ENCODE results near the gene ARHGAP12.
"Not testable (repeated sequence)": the region's sequence is repeated elsewhere in the genome, so short reads cannot be mapped to it uniquely, and the experiment has no call there.

The ARHGAP12 gene

GRCh38 chr10:31902625-31903024 is 26.0 kb downstream of the ARHGAP12 start:
- Histone ChIP-seq H3K27ac (ENCODE audit: poor library complexity, severe bottlenecking) (no peak overlapping the region), H3K9me3 (ENCODE audit: severe bottlenecking) (no peaks in the 10 kb centered on the region), H3K36me3 (ENCODE audit: low read depth) (peaks cover 26% of the 10 kb centered on the region), H3K4me3 (ENCODE audit: severe bottlenecking) (no peak overlapping the region), H3K4me1 (ENCODE audit: insufficient read depth, poor library complexity, severe bottlenecking) (peaks cover 4% of the 10 kb centered on the region), H3K27me3 (ENCODE audit: insufficient read depth, poor library complexity, severe bottlenecking) (no peaks in the 10 kb centered on the region)
- TF ChIP-seq CTCF (IDR thresholded peaks at IDR 0.05; ENCODE audit: poor library complexity, severe bottlenecking) = no peak
- DNase-seq (ENCODE audit: low spot score) (no peak), ATAC-seq (ENCODE audit: low read depth) (no peak)

- DNase-seq (ENCODE audit: low spot score) = no peak
- no peak for ATAC-seq (ENCODE audit: low read depth)
- H3K4me3 ChIP-seq (ENCODE audit: severe bottlenecking) = no peak overlapping the region
- peaks cover 6% of the 10 kb centered on the region; the same call in 1 of the 2 replicates for H3K36me3 ChIP-seq (ENCODE audit: low read depth)
- H3K9me3 ChIP-seq (ENCODE audit: severe bottlenecking) = no peaks in the 10 kb centered on the region
- no peak for TF ChIP-seq CTCF (IDR thresholded peaks at IDR 0.05; ENCODE audit: poor library complexity, severe bottlenecking)
- H3K4me1 ChIP-seq (ENCODE audit: insufficient read depth, poor library complexity, severe bottlenecking) = peaks cover 17% of the 10 kb centered on the region
- H3K27ac ChIP-seq (ENCODE audit: poor library complexity, severe bottlenecking) = peak overlapping the region; percentile 72
- no peaks in the 10 kb centered on the region for H3K27me3 ChIP-seq (ENCODE audit: insufficient read depth, poor library complexity, severe bottlenecking)
These were observed 31.1 kb downstream of the ARHGAP12 start for GRCh38 chr10:31897506-31897905.

GRCh38 chr10:31896968-31897384 is 31.7 kb downstream of the ARHGAP12 start:
- H3K27me3 ChIP-seq (ENCODE audit: insufficient read depth, poor library complexity, severe bottlenecking) = no peaks in the 10 kb centered on the region
- peaks cover 17% of the 10 kb centered on the region for H3K4me1 ChIP-seq (ENCODE audit: insufficient read depth, poor library complexity, severe bottlenecking)
- H3K36me3 ChIP-seq (ENCODE audit: low read depth) = peaks cover 5% of the 10 kb centered on the region; the same call in 1 of the 2 replicates
- peak overlapping the region; percentile 72 for H3K27ac ChIP-seq (ENCODE audit: poor library complexity, severe bottlenecking)
- H3K4me3 ChIP-seq (ENCODE audit: severe bottlenecking) = no peak overlapping the region
- DNase-seq (ENCODE audit: low spot score) (no peak), ATAC-seq (ENCODE audit: low read depth) (peak; percentile 93)
- no peaks in the 10 kb centered on the region for H3K9me3 ChIP-seq (ENCODE audit: severe bottlenecking)
- TF ChIP-seq CTCF (IDR thresholded peaks at IDR 0.05; ENCODE audit: poor library complexity, severe bottlenecking) = no peak

- ATAC-seq (ENCODE audit: low read depth); H3K27ac ChIP-seq (ENCODE audit: poor library complexity, severe bottlenecking); H3K9me3 ChIP-seq (ENCODE audit: severe bottlenecking); H3K27me3 ChIP-seq (ENCODE audit: insufficient read depth, poor library complexity, severe bottlenecking); H3K36me3 ChIP-seq (ENCODE audit: low read depth); DNase-seq (ENCODE audit: low spot score); H3K4me3 ChIP-seq (ENCODE audit: severe bottlenecking): not testable (repeated sequence)
- peaks cover 17% of the 10 kb centered on the region for H3K4me1 ChIP-seq (ENCODE audit: insufficient read depth, poor library complexity, severe bottlenecking)
These were observed 32.9 kb downstream of the ARHGAP12 start for GRCh38 chr10:31895722-31896121.

- no peak for DNase-seq (ENCODE audit: low spot score)
These were observed 40.2 kb downstream of the ARHGAP12 start for GRCh38 chr10:31888442-31888841.

More at GRCh38 chr10:31888442-31888841, 40.2 kb downstream of the ARHGAP12 start:
- no peaks in the 10 kb centered on the region for H3K27me3 ChIP-seq (ENCODE audit: insufficient read depth, poor library complexity, severe bottlenecking)
- no peaks in the 10 kb centered on the region for H3K9me3 ChIP-seq (ENCODE audit: severe bottlenecking)
- peaks cover 9% of the 10 kb centered on the region for H3K4me1 ChIP-seq (ENCODE audit: insufficient read depth, poor library complexity, severe bottlenecking)
- H3K27ac ChIP-seq (ENCODE audit: poor library complexity, severe bottlenecking) = no peak overlapping the region
- ATAC-seq (ENCODE audit: low read depth) = no peak
- no peaks in the 10 kb centered on the region for H3K36me3 ChIP-seq (ENCODE audit: low read depth)
- H3K4me3 ChIP-seq (ENCODE audit: severe bottlenecking) = no peak overlapping the region
- no peak for TF ChIP-seq CTCF (IDR thresholded peaks at IDR 0.05; ENCODE audit: poor library complexity, severe bottlenecking)
